ENCODE measurements around the gene AP3S2.
"Not testable (repeated sequence)": the region's sequence is repeated elsewhere in the genome, so short reads cannot be mapped to it uniquely, and the experiment has no call there.

The AP3S2 gene

DNA sequence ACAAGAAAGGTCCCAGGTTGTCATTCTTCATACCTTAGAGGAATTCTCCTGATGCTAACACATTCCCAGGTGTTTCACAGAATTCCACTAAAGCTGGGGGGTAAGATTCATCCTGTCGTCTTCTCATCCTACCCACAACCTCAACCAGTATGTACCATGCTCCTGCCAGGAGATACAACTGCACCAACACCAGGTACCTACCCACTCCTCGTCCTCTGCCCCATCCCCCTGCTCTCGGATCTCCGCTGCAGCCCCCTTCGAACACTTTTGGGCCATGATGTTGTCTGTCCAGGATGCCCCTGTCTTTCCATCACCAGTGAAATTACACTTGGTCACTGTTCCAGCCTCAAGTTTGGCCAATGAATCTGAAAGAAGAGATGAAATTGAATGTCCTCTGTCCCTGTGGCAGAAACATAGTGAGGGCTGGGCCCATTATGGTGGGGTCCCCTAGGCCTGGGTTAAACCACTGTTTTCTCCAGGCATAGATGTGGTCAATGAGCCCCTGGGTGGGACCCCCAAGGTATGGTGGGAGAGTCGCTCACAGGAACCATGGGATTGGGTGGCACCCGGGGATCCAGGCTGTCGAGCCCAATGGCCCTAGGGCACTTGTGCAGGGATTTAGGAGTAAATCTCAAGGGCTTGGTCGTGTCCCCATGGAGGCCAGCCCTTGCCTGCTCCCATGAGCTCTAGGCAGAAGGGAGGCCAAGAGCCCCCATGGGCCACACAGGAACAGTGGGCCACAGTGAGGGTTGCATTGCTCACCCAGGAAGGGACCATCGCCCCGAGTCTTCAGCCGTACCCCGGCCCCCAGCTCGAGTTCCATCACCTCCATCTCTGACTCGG lies 9.4 kb upstream of the AP3S2 start:
- no peaks in the 10 kb centered on the region for H3K4me1 ChIP-seq (ENCODE audit: control insufficient read depth in 1 of 2, insufficient read depth in 2 of 2, low read length in 2 of 2)
- no peak overlapping the region for H3K27ac ChIP-seq (ENCODE audit: low read length)
- H3K36me3 ChIP-seq (ENCODE audit: control insufficient read depth in 1 of 2, insufficient read depth in 2 of 2, low read length in 2 of 2): peaks cover 33 to 53% of the 10 kb centered on the region in 2 donors
- H3K4me3 ChIP-seq (ENCODE audit: low read depth in 1 of 2, low read length in 2 of 2): no peak overlapping the region
- no peaks in the 10 kb centered on the region for H3K27me3 ChIP-seq (ENCODE audit: low read depth, low read length)
- H3K9me3 ChIP-seq (ENCODE audit: control insufficient read depth in 1 of 2, low read length in 2 of 2): no peaks in the 10 kb centered on the region

- Histone ChIP-seq H3K4me3 (ENCODE audit: low read depth in 1 of 2, low read length in 2 of 2) (no peak overlapping the region), H3K27ac (ENCODE audit: low read length) (no peak overlapping the region), H3K4me1 (ENCODE audit: control insufficient read depth in 1 of 2, insufficient read depth in 2 of 2, low read length in 2 of 2) (no peaks in the 10 kb centered on the region), H3K36me3 (ENCODE audit: control insufficient read depth in 1 of 2, insufficient read depth in 2 of 2, low read length in 2 of 2) (peaks cover 33 to 40% of the 10 kb centered on the region in 2 donors), H3K9me3 (ENCODE audit: control insufficient read depth in 1 of 2, low read length in 2 of 2) (no peaks in the 10 kb centered on the region), H3K27me3 (ENCODE audit: low read depth, low read length) (no peaks in the 10 kb centered on the region)
Observed at GRCh38 chr15:89900849-89901248, 7.1 kb upstream of the AP3S2 start.

DNA sequence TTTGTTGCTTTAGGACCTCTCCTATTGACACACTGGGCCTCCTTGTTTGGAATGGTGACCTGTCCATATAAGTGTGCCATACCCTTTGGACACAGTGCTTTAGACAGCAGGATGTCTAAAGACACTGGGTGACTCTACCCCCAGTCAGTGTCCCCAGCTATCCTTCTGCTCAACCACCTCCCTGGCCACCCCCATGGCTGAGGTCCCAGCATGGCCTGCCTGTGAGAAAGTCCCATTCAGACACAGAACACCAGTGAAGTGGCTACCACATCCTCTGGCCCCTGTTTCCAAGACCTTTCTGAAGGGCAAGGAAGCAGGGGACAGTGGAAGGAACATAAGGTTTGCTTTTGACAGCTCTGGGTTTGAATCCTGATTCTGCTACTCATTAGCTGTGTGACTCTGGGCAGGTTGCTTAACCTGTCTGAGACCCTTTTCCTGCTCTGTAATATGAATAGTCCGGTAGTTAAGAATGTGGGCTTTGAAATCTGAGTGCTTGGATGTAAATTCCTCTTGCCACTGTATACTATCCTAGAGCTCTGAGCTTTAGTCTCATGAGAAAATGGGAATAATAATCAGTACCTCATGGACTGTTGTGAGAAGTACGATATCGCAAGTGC lies 6.3 kb upstream of the AP3S2 start:
- no peak overlapping the region for H3K27ac ChIP-seq (ENCODE audit: low read length)
- no peak overlapping the region for H3K4me3 ChIP-seq (ENCODE audit: low read depth in 1 of 2, low read length in 2 of 2)
- H3K9me3 ChIP-seq (ENCODE audit: control insufficient read depth in 1 of 2, low read length in 2 of 2): no peaks in the 10 kb centered on the region
- peaks cover 33 to 40% of the 10 kb centered on the region in 2 donors for H3K36me3 ChIP-seq (ENCODE audit: control insufficient read depth in 1 of 2, insufficient read depth in 2 of 2, low read length in 2 of 2)
- no peaks in the 10 kb centered on the region for H3K4me1 ChIP-seq (ENCODE audit: control insufficient read depth in 1 of 2, insufficient read depth in 2 of 2, low read length in 2 of 2)
- H3K27me3 ChIP-seq (ENCODE audit: low read depth, low read length): no peaks in the 10 kb centered on the region

- Histone ChIP-seq H3K9me3 (ENCODE audit: control insufficient read depth in 1 of 2, low read length in 2 of 2) (no peaks in the 10 kb centered on the region), H3K4me1 (ENCODE audit: control insufficient read depth in 1 of 2, insufficient read depth in 2 of 2, low read length in 2 of 2) (peaks cover 0 to 5% of the 10 kb centered on the region in 2 donors), H3K4me3 (ENCODE audit: low read depth in 1 of 2, low read length in 2 of 2) (no peak overlapping the region), H3K36me3 (ENCODE audit: control insufficient read depth in 1 of 2, insufficient read depth in 2 of 2, low read length in 2 of 2) (peaks cover 30 to 37% of the 10 kb centered on the region in 2 donors), H3K27me3 (ENCODE audit: low read depth, low read length) (no peaks in the 10 kb centered on the region), H3K27ac (ENCODE audit: low read length) (no peak overlapping the region)
Observed at GRCh38 chr15:89899295-89899945, 5.6 kb upstream of the AP3S2 start.

GRCh38 chr15:89898614-89899294 lies 5.0 kb upstream of the AP3S2 start:
- no peak overlapping the region for H3K27ac ChIP-seq (ENCODE audit: low read length)
- no peak overlapping the region for H3K4me3 ChIP-seq (ENCODE audit: low read depth in 1 of 2, low read length in 2 of 2)
- peaks cover 24 to 30% of the 10 kb centered on the region in 2 donors for H3K36me3 ChIP-seq (ENCODE audit: control insufficient read depth in 1 of 2, insufficient read depth in 2 of 2, low read length in 2 of 2)
- H3K4me1 ChIP-seq (ENCODE audit: control insufficient read depth in 1 of 2, insufficient read depth in 2 of 2, low read length in 2 of 2): peaks cover 0 to 5% of the 10 kb centered on the region in 2 donors
- H3K27me3 ChIP-seq (ENCODE audit: low read depth, low read length): no peaks in the 10 kb centered on the region
- H3K9me3 ChIP-seq (ENCODE audit: control insufficient read depth in 1 of 2, low read length in 2 of 2): no peaks in the 10 kb centered on the region

DNA sequence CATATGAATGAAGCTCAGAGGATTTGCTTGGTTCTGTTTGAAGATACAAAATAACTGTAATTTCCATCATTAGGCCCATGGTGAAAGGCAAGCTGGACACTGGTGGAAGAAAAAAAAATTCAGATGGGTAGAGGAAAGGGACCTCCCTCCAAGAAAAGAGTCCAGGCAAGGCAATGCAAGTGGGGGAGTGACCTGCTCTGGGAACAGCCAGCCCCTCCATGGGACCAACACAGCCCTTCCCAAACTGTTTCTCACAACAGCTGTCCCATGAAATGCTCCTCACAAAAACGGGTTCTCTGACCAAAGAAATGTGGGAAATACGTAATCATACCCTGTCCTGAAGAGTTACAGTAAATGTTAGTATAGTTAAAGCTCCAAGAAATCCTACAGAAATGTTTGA lies 4.4 kb upstream of the AP3S2 start:
- H3K27ac ChIP-seq (ENCODE audit: low read length): no peak overlapping the region
- no peaks in the 10 kb centered on the region for H3K27me3 ChIP-seq (ENCODE audit: low read depth, low read length)
- H3K4me1 ChIP-seq (ENCODE audit: control insufficient read depth in 1 of 2, insufficient read depth in 2 of 2, low read length in 2 of 2): peaks cover 0 to 6% of the 10 kb centered on the region in 2 donors
- H3K9me3 ChIP-seq (ENCODE audit: control insufficient read depth in 1 of 2, low read length in 2 of 2): no peaks in the 10 kb centered on the region
- H3K4me3 ChIP-seq (ENCODE audit: low read depth in 1 of 2, low read length in 2 of 2): no peak overlapping the region
- H3K36me3 ChIP-seq (ENCODE audit: control insufficient read depth in 1 of 2, insufficient read depth in 2 of 2, low read length in 2 of 2): peaks cover 20 to 24% of the 10 kb centered on the region in 2 donors

- Histone ChIP-seq H3K27me3 (ENCODE audit: low read depth, low read length) (no peaks in the 10 kb centered on the region), H3K4me1 (ENCODE audit: control insufficient read depth in 1 of 2, insufficient read depth in 2 of 2, low read length in 2 of 2) (peaks cover 0 to 19% of the 10 kb centered on the region in 2 donors), H3K27ac (ENCODE audit: low read length) (peak overlapping the region; percentile 98), H3K36me3 (ENCODE audit: control insufficient read depth in 1 of 2, insufficient read depth in 2 of 2, low read length in 2 of 2) (peaks cover 10 to 11% of the 10 kb centered on the region in 2 donors), H3K9me3 (ENCODE audit: control insufficient read depth in 1 of 2, low read length in 2 of 2) (no peaks in the 10 kb centered on the region), H3K4me3 (ENCODE audit: low read depth in 1 of 2, low read length in 2 of 2) (peak overlapping the region; percentile 92 to 94)
Observed at GRCh38 chr15:89893027-89893426, 767 bp downstream of the AP3S2 start.

DNA sequence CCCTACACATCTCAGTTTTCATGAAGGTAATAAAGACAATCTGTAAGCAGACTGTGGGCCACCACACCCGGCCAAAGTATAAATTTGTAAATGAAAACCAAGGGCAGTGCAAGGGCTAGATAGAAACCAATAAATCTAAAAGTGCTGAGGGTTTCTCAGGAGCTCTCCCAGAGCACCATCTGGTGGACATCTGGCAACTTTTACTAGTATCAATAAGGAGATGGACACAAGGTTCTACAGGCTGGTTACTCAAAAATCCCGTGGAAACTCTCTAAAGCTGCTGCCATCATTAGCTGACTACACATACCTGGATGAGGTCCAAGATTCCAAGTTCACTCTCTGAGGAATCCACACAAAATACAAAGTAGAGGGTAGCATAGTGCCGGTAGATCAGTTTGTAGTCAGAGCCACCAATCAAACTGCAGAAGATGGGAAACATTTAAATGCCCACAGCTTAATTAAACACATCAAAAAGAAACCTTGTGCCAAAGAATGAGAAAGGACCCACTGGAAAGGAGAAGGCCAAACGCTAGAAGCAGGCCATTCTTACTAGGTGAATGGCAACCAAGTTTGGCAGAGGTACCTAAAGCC lies 5.5 kb downstream of the AP3S2 start:
- Histone ChIP-seq H3K9me3 (ENCODE audit: control insufficient read depth in 1 of 2, low read length in 2 of 2) (no peaks in the 10 kb centered on the region), H3K27ac (ENCODE audit: low read length) (no peak overlapping the region), H3K4me1 (ENCODE audit: control insufficient read depth in 1 of 2, insufficient read depth in 2 of 2, low read length in 2 of 2) (peaks cover 0 to 14% of the 10 kb centered on the region in 2 donors), H3K27me3 (ENCODE audit: low read depth, low read length) (no peaks in the 10 kb centered on the region), H3K4me3 (ENCODE audit: low read depth in 1 of 2, low read length in 2 of 2) (no peak overlapping the region), H3K36me3 (ENCODE audit: control insufficient read depth in 1 of 2, insufficient read depth in 2 of 2, low read length in 2 of 2) (peaks cover 19 to 37% of the 10 kb centered on the region in 2 donors)

DNA sequence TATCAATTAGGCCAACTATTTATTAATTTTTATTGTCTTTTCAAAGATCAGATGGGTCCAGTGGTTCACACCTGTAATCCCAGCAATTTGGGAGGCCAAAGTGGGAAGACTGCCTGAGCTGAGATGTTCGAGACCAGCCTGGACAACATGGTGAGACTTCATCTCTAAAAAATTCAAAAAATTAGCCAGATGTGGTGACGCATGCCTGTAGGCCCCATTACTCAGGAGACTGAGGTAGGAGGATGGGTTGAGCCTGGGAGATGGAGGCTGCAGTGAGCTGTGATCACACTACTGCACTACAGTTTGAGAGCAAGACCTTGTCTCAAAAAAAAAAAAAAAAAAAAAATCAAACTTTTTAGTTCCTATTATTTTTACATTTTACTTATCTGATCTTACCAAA lies 8.2 kb downstream of the AP3S2 start:
- H3K27me3 ChIP-seq (ENCODE audit: low read depth, low read length): no peaks in the 10 kb centered on the region
- no peaks in the 10 kb centered on the region for H3K9me3 ChIP-seq (ENCODE audit: control insufficient read depth in 1 of 2, low read length in 2 of 2)
- no peak overlapping the region for H3K4me3 ChIP-seq (ENCODE audit: low read depth in 1 of 2, low read length in 2 of 2)
- peaks cover 33 to 50% of the 10 kb centered on the region in 2 donors for H3K36me3 ChIP-seq (ENCODE audit: control insufficient read depth in 1 of 2, insufficient read depth in 2 of 2, low read length in 2 of 2)
- no peaks in the 10 kb centered on the region for H3K4me1 ChIP-seq (ENCODE audit: control insufficient read depth in 1 of 2, insufficient read depth in 2 of 2, low read length in 2 of 2)
- H3K27ac ChIP-seq (ENCODE audit: low read length): no peak overlapping the region

- not testable (repeated sequence) for H3K4me1 ChIP-seq (ENCODE audit: control insufficient read depth in 1 of 2, insufficient read depth in 2 of 2, low read length in 2 of 2); H3K9me3 ChIP-seq (ENCODE audit: control insufficient read depth in 1 of 2, low read length in 2 of 2); H3K27me3 ChIP-seq (ENCODE audit: low read depth, low read length); H3K27ac ChIP-seq (ENCODE audit: low read length); H3K4me3 ChIP-seq (ENCODE audit: low read depth in 1 of 2, low read length in 2 of 2)
- peaks cover 33 to 50% of the 10 kb centered on the region in 2 donors for H3K36me3 ChIP-seq (ENCODE audit: control insufficient read depth in 1 of 2, insufficient read depth in 2 of 2, low read length in 2 of 2)
Observed at GRCh38 chr15:89885179-89885578, 8.6 kb downstream of the AP3S2 start.

- H3K36me3 ChIP-seq (ENCODE audit: control insufficient read depth in 1 of 2, insufficient read depth in 2 of 2, low read length in 2 of 2): peaks cover 28 to 48% of the 10 kb centered on the region in 2 donors
Observed at GRCh38 chr15:89883518-89883917, 10.3 kb downstream of the AP3S2 start.

More at GRCh38 chr15:89883518-89883917, 10.3 kb downstream of the AP3S2 start:
- Histone ChIP-seq H3K27ac (ENCODE audit: low read length) (no peak overlapping the region), H3K9me3 (ENCODE audit: control insufficient read depth in 1 of 2, low read length in 2 of 2) (no peaks in the 10 kb centered on the region), H3K27me3 (ENCODE audit: low read depth, low read length) (no peaks in the 10 kb centered on the region), H3K4me1 (ENCODE audit: control insufficient read depth in 1 of 2, insufficient read depth in 2 of 2, low read length in 2 of 2) (no peaks in the 10 kb centered on the region), H3K4me3 (ENCODE audit: low read depth in 1 of 2, low read length in 2 of 2) (no peak overlapping the region)

Data from muscle layer of duodenum (tissue), 2 donors.